ENCODE measurements around the gene B3GNT5.
"Not testable (repeated sequence)": the region's sequence is repeated elsewhere in the genome, so short reads cannot be mapped to it uniquely, and the experiment has no call there.

The B3GNT5 gene

DNA sequence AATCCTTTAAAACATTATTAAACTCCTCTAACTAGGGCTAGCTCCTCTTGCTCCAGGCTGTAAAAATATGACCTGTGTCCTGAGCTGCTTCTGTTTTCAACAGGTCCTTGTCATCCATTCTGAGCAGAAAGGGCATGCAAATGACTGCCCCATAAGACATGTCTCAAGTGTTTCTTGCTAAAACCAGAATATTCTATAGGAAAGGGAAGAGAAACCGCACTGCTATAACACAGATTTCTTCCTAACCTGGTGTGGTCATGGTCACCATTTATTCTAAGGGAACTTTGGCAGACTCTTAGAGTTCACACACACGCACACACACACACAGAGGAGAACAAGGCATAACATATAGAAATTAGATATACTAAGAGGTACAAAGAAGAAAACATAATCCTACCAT, 34.2 kb upstream of the B3GNT5 start:
- CTCF ChIA-PET, result interaction anchor here (1.4 kb wide), 1 partner anchor 34 kb away, joined by 3 read pairs; no protein-coding TSS in a partner anchor
- H3K4me1 Mint-ChIP-seq, result peaks cover 5% of the 10 kb centered on the region
- H3K4me3 Mint-ChIP-seq, result no peak overlapping the region
- no peak for DNase-seq
- H3K27me3 Mint-ChIP-seq, result peaks cover 7% of the 10 kb centered on the region
- no peaks in the 10 kb centered on the region for H3K36me3 Mint-ChIP-seq
- no peak overlapping the region for H3K27ac Mint-ChIP-seq
- no peaks in the 10 kb centered on the region for H3K9me3 Mint-ChIP-seq

DNA sequence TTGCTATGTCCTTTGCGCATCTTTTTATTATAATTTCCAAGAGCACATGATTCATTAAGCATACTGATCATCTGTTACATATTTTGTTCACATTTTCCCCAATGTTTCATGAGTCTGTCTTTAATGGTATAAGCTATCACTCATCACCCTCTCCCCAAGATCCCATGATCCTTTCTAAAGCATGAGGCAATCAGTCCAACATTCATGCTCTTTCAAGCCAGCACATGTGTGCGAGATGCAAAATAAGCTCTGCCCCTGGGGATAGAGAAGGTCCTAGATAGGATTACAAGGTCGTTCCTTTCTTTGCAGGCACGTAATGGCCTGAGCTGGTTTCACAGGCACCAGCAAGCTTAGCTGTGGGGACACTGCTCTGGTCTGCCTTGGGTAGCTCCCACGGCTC, 32.2 kb upstream of the B3GNT5 start:
- Mint-ChIP-seq H3K36me3 (no peaks in the 10 kb centered on the region), H3K27ac (no peak overlapping the region), H3K4me3 (no peak overlapping the region), H3K27me3 (peaks cover 7% of the 10 kb centered on the region), H3K9me3 (no peaks in the 10 kb centered on the region), H3K4me1 (peaks cover 19% of the 10 kb centered on the region)
- CTCF ChIA-PET, result no interaction called here
- no peak for DNase-seq

DNA sequence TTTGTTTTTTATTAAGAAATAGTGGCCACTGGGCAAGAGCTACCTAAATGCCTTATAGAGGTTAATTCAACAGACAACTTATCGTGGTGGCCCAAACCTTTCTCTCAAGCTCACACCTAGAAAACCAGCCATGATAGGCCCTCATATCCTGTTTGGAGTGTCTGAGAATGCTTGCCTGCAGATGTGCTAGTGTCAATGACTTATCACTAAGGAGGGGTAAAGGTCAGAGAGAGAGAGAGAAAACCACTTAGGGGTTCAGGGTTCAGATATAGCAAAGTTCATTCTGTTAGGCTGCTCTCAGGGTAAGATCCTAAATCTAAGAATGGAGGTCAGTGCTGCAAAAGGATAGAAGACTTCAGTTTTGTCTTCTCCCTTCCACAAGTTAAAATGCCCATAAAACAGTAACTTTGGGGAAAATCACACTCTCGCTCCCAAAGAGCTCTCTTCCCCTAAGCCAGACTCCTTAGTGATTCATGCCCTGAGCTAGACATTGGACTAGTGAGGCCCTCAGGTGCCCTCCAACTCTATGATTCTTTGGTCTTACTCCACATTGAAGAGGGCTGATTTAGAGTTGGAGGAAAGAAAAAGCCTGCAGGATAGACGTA, 30.3 kb upstream of the B3GNT5 start:
- H3K4me1 Mint-ChIP-seq, result peaks cover 19% of the 10 kb centered on the region
- no peaks in the 10 kb centered on the region for H3K9me3 Mint-ChIP-seq
- CTCF ChIA-PET, result no interaction called here
- H3K27me3 Mint-ChIP-seq, result peaks cover 3% of the 10 kb centered on the region
- no peak overlapping the region for H3K27ac Mint-ChIP-seq
- H3K4me3 Mint-ChIP-seq, result no peak overlapping the region
- DNase-seq, result no peak
- H3K36me3 Mint-ChIP-seq, result no peaks in the 10 kb centered on the region

DNA sequence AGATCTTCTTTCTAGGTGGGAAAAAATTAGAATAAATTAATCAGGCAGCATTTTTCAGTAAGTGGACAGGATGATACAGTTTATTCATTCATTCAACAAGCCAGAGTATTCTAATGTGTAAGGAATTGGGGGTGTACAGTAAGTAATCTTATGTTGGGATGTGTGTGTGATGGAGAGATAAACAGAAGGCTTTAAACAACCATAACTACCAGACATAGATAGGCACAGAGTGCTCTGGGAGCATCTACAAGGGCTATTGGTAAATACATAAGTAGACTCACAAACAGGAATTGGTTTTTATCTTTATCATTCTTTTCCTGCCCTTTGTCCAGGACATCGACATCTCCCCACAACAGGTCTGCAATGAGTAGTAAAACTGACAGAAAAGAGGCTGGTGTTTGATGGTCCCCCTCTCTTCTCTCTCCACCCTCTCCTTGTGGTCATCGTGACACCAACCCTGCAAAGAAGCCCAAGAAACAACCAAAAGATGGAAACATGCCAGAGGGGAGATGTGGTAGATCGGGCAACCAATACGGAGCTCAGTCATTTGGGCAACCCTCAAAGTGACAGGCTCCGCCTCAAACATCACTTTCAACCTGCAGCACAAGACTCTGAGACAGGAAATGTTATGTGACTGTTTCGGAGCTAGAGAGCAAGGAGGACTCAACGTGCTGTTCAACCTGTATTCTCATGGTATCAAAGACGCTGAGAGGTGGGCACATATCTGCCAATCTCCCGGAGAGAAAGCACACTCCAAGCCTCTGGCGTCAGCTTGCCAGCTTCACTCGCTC, 28.7 kb upstream of the B3GNT5 start:
- no peaks in the 10 kb centered on the region for H3K9me3 Mint-ChIP-seq
- H3K27ac Mint-ChIP-seq, result no peak overlapping the region
- CTCF ChIA-PET, result interaction anchor here (0.8 kb wide), 1 partner anchor 40 kb away, joined by 4 read pairs; no protein-coding TSS in a partner anchor
- DNase-seq, result peak; percentile 51
- peak overlapping the region; percentile 1 for H3K4me3 Mint-ChIP-seq
- peaks cover 15% of the 10 kb centered on the region for H3K4me1 Mint-ChIP-seq
- peaks cover 3% of the 10 kb centered on the region for H3K27me3 Mint-ChIP-seq
- H3K36me3 Mint-ChIP-seq, result no peaks in the 10 kb centered on the region

DNA sequence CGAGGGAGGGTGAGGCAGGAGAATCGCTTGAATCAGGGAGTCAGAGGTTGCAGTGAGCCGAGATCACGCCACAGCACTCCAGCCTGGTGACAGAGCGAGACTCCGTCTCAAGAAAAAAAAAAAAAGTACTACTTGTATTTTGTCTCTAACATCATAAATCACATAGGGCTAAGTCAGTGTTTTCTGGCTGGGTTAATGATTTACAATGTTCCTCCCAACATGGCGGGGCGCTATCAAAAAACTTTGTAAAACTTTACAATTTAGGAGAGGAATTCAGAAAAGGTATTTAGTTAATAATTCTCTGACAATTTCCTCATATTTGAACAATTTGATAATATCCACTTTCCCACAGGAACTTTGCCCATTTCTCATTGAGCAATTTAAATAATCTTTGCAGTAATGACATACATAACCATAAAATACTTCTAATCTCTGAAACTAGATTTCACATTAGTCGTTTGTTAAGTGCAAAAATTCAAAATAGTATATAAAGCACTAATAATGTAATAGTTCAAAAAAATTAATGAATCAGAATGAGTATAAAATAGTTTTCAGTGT, 26.6 kb upstream of the B3GNT5 start:
- Mint-ChIP-seq H3K27ac (no peak overlapping the region), H3K27me3 (peaks cover under 1% of the 10 kb centered on the region), H3K4me1 (peaks cover 15% of the 10 kb centered on the region), H3K36me3 (no peaks in the 10 kb centered on the region), H3K9me3 (no peaks in the 10 kb centered on the region), H3K4me3 (no peak overlapping the region)
- no peak for DNase-seq
- CTCF ChIA-PET, result no interaction called here

DNA sequence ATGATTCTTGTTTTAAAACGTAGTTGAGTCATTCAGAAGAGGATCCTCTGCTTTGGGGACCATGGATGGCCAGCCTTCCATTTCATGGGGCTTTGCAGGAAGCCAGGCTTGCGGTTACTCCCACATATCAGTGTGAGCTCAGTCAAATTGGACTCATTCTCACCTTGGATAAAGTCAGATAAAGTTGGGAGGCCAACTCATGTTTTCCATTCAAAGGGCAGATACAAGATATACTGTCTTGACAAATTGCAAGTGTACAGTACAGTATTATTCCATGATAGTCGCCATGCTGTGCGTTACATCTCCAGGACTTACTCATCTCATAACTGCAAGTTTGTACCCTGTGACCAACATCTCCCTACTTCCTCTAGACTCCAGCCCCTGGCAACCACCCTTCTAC, 25.5 kb upstream of the B3GNT5 start:
- Mint-ChIP-seq H3K4me1 (peaks cover 15% of the 10 kb centered on the region), H3K27me3 (no peaks in the 10 kb centered on the region), H3K9me3 (no peaks in the 10 kb centered on the region), H3K4me3 (no peak overlapping the region), H3K36me3 (no peaks in the 10 kb centered on the region), H3K27ac (no peak overlapping the region)
- DNase-seq, result no peak
- CTCF ChIA-PET, result no interaction called here

DNA sequence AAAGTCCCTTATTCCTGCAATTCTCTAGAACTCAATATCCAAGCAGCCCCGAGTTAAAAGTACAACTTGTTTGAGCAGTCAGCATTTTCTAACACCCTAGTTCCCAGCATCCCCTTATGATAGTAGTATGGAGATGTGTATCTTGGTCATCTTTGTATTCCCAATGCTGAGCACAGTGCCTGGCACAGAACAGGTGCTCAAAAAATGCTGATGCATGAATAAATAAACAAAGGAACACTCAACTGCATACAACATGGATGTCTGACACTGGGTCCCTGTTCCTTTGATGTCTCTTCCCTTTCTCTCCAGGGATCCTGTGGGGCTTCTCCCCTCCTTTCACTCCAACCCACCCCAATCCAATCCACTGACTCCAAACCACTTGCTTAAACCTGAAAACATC, 23.9 kb upstream of the B3GNT5 start:
- no peaks in the 10 kb centered on the region for H3K9me3 Mint-ChIP-seq
- H3K36me3 Mint-ChIP-seq, result no peaks in the 10 kb centered on the region
- CTCF ChIA-PET, result no interaction called here
- H3K4me1 Mint-ChIP-seq, result peaks cover 14% of the 10 kb centered on the region
- H3K27ac Mint-ChIP-seq, result no peak overlapping the region
- no peak overlapping the region for H3K4me3 Mint-ChIP-seq
- H3K27me3 Mint-ChIP-seq, result no peaks in the 10 kb centered on the region
- no peak for DNase-seq

DNA sequence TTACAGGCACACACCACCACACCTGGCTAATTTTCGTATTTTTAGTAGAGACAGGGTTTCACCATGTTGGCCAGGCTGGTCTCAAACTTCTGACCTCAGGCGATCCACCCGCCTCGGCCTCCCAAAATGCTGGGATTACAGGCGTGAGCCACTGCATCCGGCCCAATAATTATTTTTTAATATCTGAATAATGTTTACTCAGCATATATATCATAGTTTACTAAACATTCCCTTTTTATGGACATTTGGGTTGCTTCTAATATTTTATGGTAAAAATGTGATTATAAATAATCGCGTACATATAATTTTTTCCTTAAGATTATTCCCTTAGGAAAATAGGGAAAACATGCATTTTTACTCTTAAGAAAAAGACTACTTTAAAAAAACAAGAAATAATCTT, 22.8 kb upstream of the B3GNT5 start:
- CTCF ChIA-PET, H3K36me3 Mint-ChIP-seq, H3K9me3 Mint-ChIP-seq, H3K27me3 Mint-ChIP-seq, H3K4me1 Mint-ChIP-seq, H3K4me3 Mint-ChIP-seq, DNase-seq, H3K27ac Mint-ChIP-seq: not testable (repeated sequence)

DNA sequence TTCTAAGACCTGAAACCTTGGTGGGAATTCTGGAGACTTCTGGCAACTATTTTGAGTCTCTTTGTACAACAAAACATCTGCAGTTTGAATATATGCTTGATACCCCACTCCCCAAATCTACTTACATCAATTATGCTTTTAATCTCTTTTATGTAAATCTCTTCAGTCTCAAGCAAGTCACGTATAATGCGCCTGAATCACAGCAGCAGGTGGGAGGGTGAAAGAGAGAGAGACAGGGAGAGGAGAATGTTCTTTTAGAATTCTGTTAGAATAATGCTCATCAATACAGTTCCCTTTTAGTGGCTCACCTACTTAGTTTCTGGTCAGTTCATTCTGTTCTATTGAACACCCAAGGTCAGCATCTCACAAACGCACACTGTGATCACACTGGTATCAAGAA, 22.2 kb upstream of the B3GNT5 start:
- CTCF ChIA-PET, result no interaction called here
- no peak for DNase-seq
- no peaks in the 10 kb centered on the region for H3K9me3 Mint-ChIP-seq

DNA sequence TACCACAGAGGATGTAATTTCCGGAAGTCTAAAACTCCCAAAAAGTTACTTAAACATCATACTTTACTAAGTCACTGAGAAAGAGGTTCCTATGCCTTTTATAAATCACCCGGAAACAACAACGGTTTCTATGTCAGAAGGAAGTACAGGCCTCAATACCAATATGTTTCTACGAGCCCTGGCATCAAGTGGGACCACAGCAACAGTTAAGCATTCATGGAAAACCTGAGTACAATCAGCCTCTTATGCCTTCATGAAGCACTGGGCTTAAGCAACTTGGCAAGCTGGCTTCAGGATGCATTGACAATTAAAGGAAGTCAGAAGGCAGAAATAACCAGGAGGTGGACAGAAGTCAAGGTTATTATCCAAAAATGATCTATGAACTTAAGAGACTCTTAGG, 19.1 kb upstream of the B3GNT5 start:
- Mint-ChIP-seq H3K27ac (no peak overlapping the region), H3K4me1 (peaks cover 3% of the 10 kb centered on the region), H3K36me3 (no peaks in the 10 kb centered on the region), H3K27me3 (no peaks in the 10 kb centered on the region), H3K9me3 (no peaks in the 10 kb centered on the region), H3K4me3 (no peak overlapping the region)
- no peak for DNase-seq
- CTCF ChIA-PET, result interaction anchor here (1.4 kb wide), 1 partner anchor 49 kb away, joined by 3 read pairs; no protein-coding TSS in a partner anchor

More for the DNA sequence above, 22.2 kb upstream of the B3GNT5 start:
- no peaks in the 10 kb centered on the region for H3K36me3 Mint-ChIP-seq
- H3K27me3 Mint-ChIP-seq, result no peaks in the 10 kb centered on the region
- no peak overlapping the region for H3K27ac Mint-ChIP-seq
- H3K4me1 Mint-ChIP-seq, result peaks cover 3% of the 10 kb centered on the region
- H3K4me3 Mint-ChIP-seq, result no peak overlapping the region

DNA sequence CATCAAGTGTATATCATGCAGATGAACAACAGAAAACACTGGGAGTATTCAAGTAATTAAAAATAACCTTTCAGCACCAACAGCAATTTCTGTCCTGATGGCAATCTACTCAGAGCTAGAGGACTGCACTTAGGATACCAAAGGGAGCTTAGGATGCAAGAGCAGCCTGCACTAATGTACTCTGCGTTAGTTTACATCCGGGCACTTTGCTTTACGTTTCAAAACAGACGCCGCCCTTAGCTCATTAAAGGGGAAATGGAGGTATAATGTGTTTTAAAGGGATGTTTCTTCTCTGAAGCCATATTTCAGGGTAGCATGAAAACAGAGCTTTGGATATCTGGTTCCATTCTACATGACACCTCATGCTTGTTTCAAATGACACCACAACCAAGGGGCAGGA, 14.0 kb upstream of the B3GNT5 start:
- DNase-seq, result no peak
- no peak overlapping the region for H3K4me3 Mint-ChIP-seq
- peaks cover 17% of the 10 kb centered on the region for H3K27me3 Mint-ChIP-seq
- peaks cover 3% of the 10 kb centered on the region for H3K36me3 Mint-ChIP-seq
- H3K27ac Mint-ChIP-seq, result no peak overlapping the region
- peaks cover 1% of the 10 kb centered on the region for H3K4me1 Mint-ChIP-seq
- CTCF ChIA-PET, result interaction anchor here (0.7 kb wide), 1 partner anchor 12 kb away, joined by 4 read pairs; no protein-coding TSS in a partner anchor
- peaks cover 26% of the 10 kb centered on the region for H3K9me3 Mint-ChIP-seq

DNA sequence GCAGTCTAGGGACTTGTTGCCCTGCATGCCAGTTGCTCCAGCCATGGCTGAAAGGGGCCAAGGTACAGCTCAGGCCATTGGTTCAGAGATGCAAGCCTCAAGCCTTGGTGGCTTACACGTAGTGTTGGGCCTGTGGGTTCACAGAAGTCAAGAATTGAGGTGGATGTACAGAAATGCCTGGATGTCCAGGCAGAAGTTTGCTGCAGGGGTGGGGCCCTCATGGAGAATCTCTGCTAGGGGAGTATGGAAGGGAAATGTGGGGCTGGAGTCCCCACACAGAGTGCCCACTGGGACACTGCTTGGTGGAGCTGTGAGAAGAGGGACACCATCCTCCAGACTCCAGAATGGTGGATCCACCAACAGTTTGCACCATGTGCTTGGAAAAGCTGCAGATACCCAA, 10.6 kb upstream of the B3GNT5 start:
- H3K4me1 Mint-ChIP-seq, result no peaks in the 10 kb centered on the region
- peaks cover 17% of the 10 kb centered on the region for H3K27me3 Mint-ChIP-seq
- no peak for DNase-seq
- H3K4me3 Mint-ChIP-seq, result no peak overlapping the region
- peaks cover 26% of the 10 kb centered on the region for H3K9me3 Mint-ChIP-seq
- H3K27ac Mint-ChIP-seq, result no peak overlapping the region
- CTCF ChIA-PET, result no interaction called here
- H3K36me3 Mint-ChIP-seq, result peaks cover 3% of the 10 kb centered on the region

DNA sequence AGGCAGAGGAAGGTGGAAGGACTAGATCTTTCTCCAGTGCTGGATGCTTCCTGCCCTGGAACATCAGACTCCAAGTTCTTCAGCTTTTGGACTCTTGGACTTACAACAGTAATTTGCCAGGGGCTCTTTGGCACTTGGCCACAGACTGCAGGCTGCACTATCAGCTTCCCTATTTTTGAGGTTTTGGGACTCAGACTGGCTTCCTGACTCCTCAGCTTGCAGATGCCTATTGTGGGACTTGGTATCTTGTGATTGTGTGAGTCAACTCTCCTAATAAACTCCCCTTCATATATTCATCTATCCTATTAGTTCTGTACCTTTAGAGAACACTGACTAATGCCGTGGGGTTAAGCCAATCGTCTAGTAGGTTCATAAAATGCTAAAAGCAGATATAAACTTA, 8.8 kb upstream of the B3GNT5 start:
- CTCF ChIA-PET, result no interaction called here
- no peak for DNase-seq
- no peaks in the 10 kb centered on the region for H3K4me1 Mint-ChIP-seq
- H3K9me3 Mint-ChIP-seq, result peaks cover 26% of the 10 kb centered on the region
- H3K4me3 Mint-ChIP-seq, result no peak overlapping the region
- peaks cover 19% of the 10 kb centered on the region for H3K27me3 Mint-ChIP-seq
- H3K36me3 Mint-ChIP-seq, result peaks cover 3% of the 10 kb centered on the region
- no peak overlapping the region for H3K27ac Mint-ChIP-seq

DNA sequence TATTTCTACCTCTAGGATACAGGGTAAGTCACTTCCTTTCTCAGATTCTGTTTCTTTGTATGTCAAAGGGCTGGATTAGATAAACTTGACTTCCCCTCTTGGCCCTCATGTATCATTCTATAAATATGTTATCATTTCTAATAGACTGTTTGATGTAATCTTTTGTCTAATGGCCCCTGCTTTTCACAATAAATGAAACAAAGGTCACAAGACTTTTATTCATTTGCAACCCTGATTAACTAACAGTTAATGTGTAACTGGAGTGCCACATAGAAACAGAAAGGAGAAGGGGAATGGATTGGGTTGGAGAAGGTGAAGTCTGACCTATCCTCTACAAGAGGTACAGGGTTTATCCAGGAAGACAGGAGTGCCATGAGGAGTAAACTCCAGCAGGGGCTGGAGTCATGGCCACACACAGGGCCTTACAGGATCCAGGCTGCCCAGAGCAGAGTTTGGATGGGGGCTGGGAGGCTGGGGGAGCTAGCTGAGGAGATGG, 8.0 kb upstream of the B3GNT5 start:
- Mint-ChIP-seq H3K9me3 (peaks cover 24% of the 10 kb centered on the region), H3K4me3 (no peak overlapping the region), H3K27ac (no peak overlapping the region), H3K27me3 (peaks cover 22% of the 10 kb centered on the region), H3K36me3 (peaks cover 3% of the 10 kb centered on the region), H3K4me1 (no peaks in the 10 kb centered on the region)
- CTCF ChIA-PET, result no interaction called here
- DNase-seq, result no peak
